Bronchial epithelial cell (primary cell): Measurements from ENCODE around the gene MTMR1. TPM values are rescaled to one million over a fixed set of nuclear protein-coding genes. Genes with fewer than 3 reads are reported as not detected.

Experiments used
- DNase-seq: peaks from one replicate; pipeline ENCODE4 v3.0.0-alpha.2; 2010; ENCODE audit warnings: low read depth
- FAIRE-seq: peaks from 2 replicates; lab custom pipeline; 2011; peaks lifted over from hg19 to GRCh38; lab: Jason Lieb, UNC
- H3K27me3 ChIP-seq: 2 replicates; pipeline ENCODE4 v1.5.1; 2011; ENCODE audit warnings: low read length; ENCODE audit not compliant: control insufficient read depth, insufficient read depth
- H3K36me3 ChIP-seq: 2 replicates; pipeline ENCODE4 v1.5.1; 2011; ENCODE audit warnings: low read length; ENCODE audit not compliant: control insufficient read depth, insufficient read depth
- H3K4me3 ChIP-seq: 2 replicates; pipeline ENCODE4 v1.5.1; 2011; ENCODE audit warnings: mild to moderate bottlenecking, low read depth, low read length, control low read depth
- CTCF ChIP-seq: IDR thresholded peaks from 2 replicates; pipeline ENCODE4 v1.5.1; 2011; ENCODE audit warnings: mild to moderate bottlenecking, moderate library complexity, low read length, control low read depth, inconsistent platforms; ENCODE audit not compliant: insufficient read depth, severe bottlenecking
- total RNA-seq: library from RNA; depleted of rRNA; stranded (reverse); fragments of >200 nt; gene quantifications from 2 replicates; pipeline ENCODE4 v1.2.1, GENCODE V29; 2014

The MTMR1 gene
- total RNA-seq, 1 donor from 2014 or later: 14.0 TPM

GRCh38 chrX:150736475-150736874 is 43.3 kb downstream of the MTMR1 start:
- FAIRE-seq (no peak), DNase-seq (no peak)
- H3K36me3 ChIP-seq: peaks cover 11% of the 10 kb centered on the region

GRCh38 chrX:150752124-150752523 is 58.9 kb downstream of the MTMR1 start:
- no peak overlapping the region for H3K4me3 ChIP-seq
- FAIRE-seq: no peak
- no peaks in the 10 kb centered on the region for H3K36me3 ChIP-seq
- H3K27me3 ChIP-seq: no peaks in the 10 kb centered on the region
- DNase-seq: no peak
- TF ChIP-seq CTCF: no peak

More at GRCh38 chrX:150736475-150736874, 43.3 kb downstream of the MTMR1 start:
- H3K4me3 ChIP-seq: no peak overlapping the region
- no peaks in the 10 kb centered on the region for H3K27me3 ChIP-seq
- no peak for TF ChIP-seq CTCF

- TF ChIP-seq CTCF: no peak
- DNase-seq: no peak
- no peak for FAIRE-seq
- Histone ChIP-seq H3K27me3 (no peaks in the 10 kb centered on the region), H3K4me3 (no peak overlapping the region), H3K36me3 (no peaks in the 10 kb centered on the region)
Measured at GRCh38 chrX:150753357-150753756, 60.2 kb downstream of the MTMR1 start.

GRCh38 chrX:150753968-150754367 is 60.8 kb downstream of the MTMR1 start:
- Histone ChIP-seq H3K27me3 (no peaks in the 10 kb centered on the region), H3K4me3 (no peak overlapping the region), H3K36me3 (no peaks in the 10 kb centered on the region)
- DNase-seq (no peak), FAIRE-seq (no peak)
- TF ChIP-seq CTCF: no peak

DNA sequence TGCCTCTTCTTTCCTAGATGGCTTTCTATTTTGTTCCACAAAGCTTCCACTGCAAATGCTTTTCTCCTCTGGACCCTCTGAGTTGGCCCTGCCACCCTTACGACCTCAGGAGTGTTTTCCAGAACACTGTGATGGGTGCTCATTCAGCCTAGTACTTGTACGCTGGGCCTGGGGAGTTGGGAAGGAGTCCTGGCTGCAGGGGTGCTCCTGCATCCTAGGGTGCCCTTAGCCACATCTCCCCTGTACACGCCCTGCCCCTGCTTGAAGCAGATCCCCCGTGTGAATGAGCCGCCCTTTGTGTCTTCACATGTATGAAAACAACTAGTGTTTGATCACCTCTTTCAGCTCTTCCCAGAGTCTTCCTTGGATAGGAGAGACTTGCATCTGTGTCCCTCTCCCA is 64.2 kb downstream of the MTMR1 start:
- Histone ChIP-seq H3K36me3 (no peaks in the 10 kb centered on the region), H3K4me3 (no peak overlapping the region), H3K27me3 (no peaks in the 10 kb centered on the region)
- TF ChIP-seq CTCF: no peak
- FAIRE-seq (no peak), DNase-seq (no peak)
